Thoracic aorta (tissue), 2 donors: Measurements from ENCODE around the gene GPN1. TPM values are rescaled to one million over a fixed set of nuclear protein-coding genes. Genes with fewer than 3 reads are reported as not detected.

Source experiments
- ATAC-seq: fragments of 150-250 bp; one replicate; pipeline ENCODE4 v1.8.0; 2017; ENCODE audit warnings: low read depth; ENCODE audit not compliant: insufficient number of reproducible peaks, low FRiP score
- DNase-seq: peaks from one replicate; pipeline ENCODE4 v3.0.0-alpha.2; 2020; ENCODE audit warnings: low spot score
- H3K27ac ChIP-seq, 2 donors: fragments of 200-600 bp; sonication (generic); 1 replicate in 1 of 2; 2 replicates in 1 of 2; pipeline ENCODE4 v1.5.1; 2016; ENCODE audit warnings: mild to moderate bottlenecking in 2 of 2, moderate library complexity in 2 of 2
- H3K27me3 ChIP-seq: fragments of 200-600 bp; sonication (generic); replicated peaks from 2 replicates; pipeline ENCODE4 v1.6.0; 2016; ENCODE audit warnings: mild to moderate bottlenecking; ENCODE audit not compliant: insufficient read depth
- H3K36me3 ChIP-seq: fragments of 200-600 bp; sonication (generic); one replicate; pipeline ENCODE4 v1.5.1; 2016
- H3K4me1 ChIP-seq, 2 donors: fragments of 200-600 bp; sonication (generic); 1 replicate in 1 of 2; 2 replicates in 1 of 2; pipeline versions ENCODE4 v1.5.1 to v1.6.0; 2016; ENCODE audit warnings: low read depth in 2 of 2, mild to moderate bottlenecking in 1 of 2; ENCODE audit not compliant: control insufficient read depth in 1 of 2
- H3K4me3 ChIP-seq: fragments of 200-600 bp; sonication (generic); 2 replicates; pipeline ENCODE4 v1.5.1; 2016; ENCODE audit warnings: mild to moderate bottlenecking
- H3K9me3 ChIP-seq: fragments of 200-600 bp; sonication (generic); 2 replicates; pipeline ENCODE4 v1.5.1; 2016
- total RNA-seq, 2 donors: library from RNA; depleted of rRNA; stranded (reverse); fragments of >200 nt; gene quantifications; one replicate each; pipeline versions ENCODE4 v1.1.0 to v1.2.3, GENCODE V29; 2016
- TF ChIP-seq, protein P1 (sequence below): fragments of 200-600 bp; sonication (generic); IDR thresholded peaks from one replicate; pipeline ENCODE4 v1.5.1; 2019; ENCODE audit warnings: antibody characterized with exemption

The GPN1 gene
- total RNA-seq, 2 donors from 2014 or later = 19.0 to 22.3 TPM

- H3K4me3 ChIP-seq = no peak overlapping the region
- peaks cover 59% of the 10 kb centered on the region for H3K36me3 ChIP-seq
- TF ChIP-seq, protein P1, sequence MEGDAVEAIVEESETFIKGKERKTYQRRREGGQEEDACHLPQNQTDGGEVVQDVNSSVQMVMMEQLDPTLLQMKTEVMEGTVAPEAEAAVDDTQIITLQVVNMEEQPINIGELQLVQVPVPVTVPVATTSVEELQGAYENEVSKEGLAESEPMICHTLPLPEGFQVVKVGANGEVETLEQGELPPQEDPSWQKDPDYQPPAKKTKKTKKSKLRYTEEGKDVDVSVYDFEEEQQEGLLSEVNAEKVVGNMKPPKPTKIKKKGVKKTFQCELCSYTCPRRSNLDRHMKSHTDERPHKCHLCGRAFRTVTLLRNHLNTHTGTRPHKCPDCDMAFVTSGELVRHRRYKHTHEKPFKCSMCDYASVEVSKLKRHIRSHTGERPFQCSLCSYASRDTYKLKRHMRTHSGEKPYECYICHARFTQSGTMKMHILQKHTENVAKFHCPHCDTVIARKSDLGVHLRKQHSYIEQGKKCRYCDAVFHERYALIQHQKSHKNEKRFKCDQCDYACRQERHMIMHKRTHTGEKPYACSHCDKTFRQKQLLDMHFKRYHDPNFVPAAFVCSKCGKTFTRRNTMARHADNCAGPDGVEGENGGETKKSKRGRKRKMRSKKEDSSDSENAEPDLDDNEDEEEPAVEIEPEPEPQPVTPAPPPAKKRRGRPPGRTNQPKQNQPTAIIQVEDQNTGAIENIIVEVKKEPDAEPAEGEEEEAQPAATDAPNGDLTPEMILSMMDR = no peak
- H3K9me3 ChIP-seq = no peaks in the 10 kb centered on the region
- H3K4me1 ChIP-seq = no peaks in the 10 kb centered on the region
- no peak for ATAC-seq
- no peak for DNase-seq
- H3K27me3 ChIP-seq = no peaks in the 10 kb centered on the region
- H3K27ac ChIP-seq = no peak overlapping the region
These were observed 9.9 kb downstream of the GPN1 start for GRCh38 chr2:27638709-27639108.

- ATAC-seq = no peak
- Histone ChIP-seq H3K36me3 (peaks cover 43% of the 10 kb centered on the region), H3K27ac (no peak overlapping the region), H3K4me3 (no peak overlapping the region), H3K27me3 (no peaks in the 10 kb centered on the region), H3K4me1 (no peaks in the 10 kb centered on the region), H3K9me3 (no peaks in the 10 kb centered on the region)
- DNase-seq = no peak
- TF ChIP-seq, protein P1 = no peak
These were observed 11.9 kb downstream of the GPN1 start for GRCh38 chr2:27640722-27641245.

DNA sequence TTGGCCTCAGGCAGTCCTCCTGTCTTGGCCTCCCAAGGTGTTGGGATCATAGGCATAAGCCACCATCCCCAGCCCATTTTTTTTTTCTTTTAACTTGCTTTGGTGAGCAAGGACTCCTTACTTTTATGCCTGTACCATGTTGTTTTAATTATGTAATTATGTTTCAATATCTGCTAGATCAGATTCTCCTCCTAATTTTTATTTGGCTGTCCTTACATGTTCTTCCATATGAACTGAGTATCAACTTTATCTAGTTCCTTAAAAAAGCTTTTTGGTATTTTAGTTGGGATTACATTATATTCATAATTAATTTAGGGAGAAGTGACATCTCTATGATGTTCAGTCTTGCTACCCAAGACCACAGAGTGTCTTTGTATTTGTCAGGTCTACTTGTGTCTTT lies 16.3 kb downstream of the GPN1 start:
- Histone ChIP-seq H3K36me3 (peaks cover 41% of the 10 kb centered on the region), H3K9me3 (no peaks in the 10 kb centered on the region), H3K27me3 (no peaks in the 10 kb centered on the region), H3K4me3 (no peak overlapping the region), H3K27ac (no peak overlapping the region), H3K4me1 (no peaks in the 10 kb centered on the region)
- DNase-seq (no peak), ATAC-seq (no peak)
- TF ChIP-seq, protein P1 = no peak

GRCh38 chr2:27647289-27647688 lies 18.4 kb downstream of the GPN1 start:
- Histone ChIP-seq H3K4me1 (no peaks in the 10 kb centered on the region), H3K36me3 (peaks cover 39% of the 10 kb centered on the region), H3K27me3 (no peaks in the 10 kb centered on the region), H3K27ac (no peak overlapping the region), H3K4me3 (no peak overlapping the region), H3K9me3 (no peaks in the 10 kb centered on the region)
- DNase-seq = no peak
- no peak for ATAC-seq
- TF ChIP-seq, protein P1 = no peak

- H3K27me3 ChIP-seq = no peaks in the 10 kb centered on the region
- H3K9me3 ChIP-seq = no peaks in the 10 kb centered on the region
- H3K4me3 ChIP-seq = no peak overlapping the region
- H3K4me1 ChIP-seq = no peaks in the 10 kb centered on the region
- TF ChIP-seq, protein P1 = no peak
- ATAC-seq (no peak), DNase-seq (no peak)
- no peak overlapping the region for H3K27ac ChIP-seq
- H3K36me3 ChIP-seq = peaks cover 39% of the 10 kb centered on the region
These were observed 18.9 kb downstream of the GPN1 start for GRCh38 chr2:27647737-27648136.
